Stomach (tissue), 9 donors: ENCODE results near the gene SNRNP48. TPM values are rescaled to one million over a fixed set of nuclear protein-coding genes. Genes with fewer than 3 reads are reported as not detected.

ENCODE experiments used
- DNase-seq, 2 donors: peaks; one replicate each; pipeline versions ENCODE4 v3.0.0 to v3.0.0-alpha.2; 2013 to 2019
- H3K27ac ChIP-seq, 5 donors: fragments of 200-600 bp in 4 of 5; sonication (generic) in 4 of 5; one replicate each; pipeline ENCODE4 v1.5.1; 2013 to 2019; ENCODE audit warnings: mild to moderate bottlenecking in 1 of 5, moderate library complexity in 1 of 5
- H3K27me3 ChIP-seq, 3 donors: fragments of 200-600 bp; sonication (generic); one replicate each; pipeline ENCODE4 v1.5.1; 2017 to 2019; ENCODE audit warnings: mixed run types in 1 of 3
- H3K36me3 ChIP-seq, 4 donors: fragments of 200-600 bp; sonication (generic); 1 replicate in 3 of 4; 2 replicates in 1 of 4; pipeline ENCODE4 v1.5.1; 2016 to 2019
- H3K4me1 ChIP-seq, 4 donors: fragments of 200-600 bp; sonication (generic); one replicate each; pipeline ENCODE4 v1.5.1; 2016 to 2019
- H3K4me3 ChIP-seq, 4 donors: fragments of 200-600 bp; sonication (generic) in 3 of 4; one replicate each; pipeline ENCODE4 v1.5.1; 2016 to 2019; ENCODE audit warnings: mild to moderate bottlenecking in 1 of 4
- H3K9me3 ChIP-seq, 4 donors: fragments of 200-600 bp; sonication (generic); one replicate each; pipeline ENCODE4 v1.5.1; 2016 to 2019
- CTCF ChIP-seq, 7 experiments: fragments of 450-650 bp in 4 of 7; fragments of 200-600 bp in 3 of 7; sonication (generic) in 3 of 7; IDR thresholded peaks; one replicate each; pipeline ENCODE4 v1.5.1; 2016 to 2019; ENCODE audit warnings: antibody characterized with exemption in 7 of 7, control low read depth in 2 of 7, mild to moderate bottlenecking in 1 of 7
- EP300 ChIP-seq: sonication (generic); formaldehyde crosslinking; IDR thresholded peaks from one replicate; pipeline ENCODE4 v1.6.1; 2017; ENCODE audit warnings: antibody characterized with exemption
- POLR2A ChIP-seq, 4 donors: fragments of 450-650 bp; IDR thresholded peaks; one replicate each; pipeline ENCODE4 v1.6.1; 2016; ENCODE audit warnings: antibody characterized with exemption in 4 of 4, control low read depth in 2 of 4, mild to moderate bottlenecking in 1 of 4, moderate library complexity in 1 of 4
- POLR2AphosphoS5 ChIP-seq, 3 donors: sonication (generic); formaldehyde crosslinking; IDR thresholded peaks; one replicate each; pipeline ENCODE4 v1.6.1; 2016; ENCODE audit warnings: antibody characterized with exemption in 3 of 3
- WGBS, 5 donors: extraction: QIAGEN DNeasy Blood & Tissue Kit in 3 of 5; methylation state at CpG; one replicate each; pipeline versions ENCODE4 v1.1.5 to v1.1.7; 2013 to 2018; 5-methylcytosine and 5-hydroxymethylcytosine counted together
- intact Hi-C: fragments of 100-400 bp; cut with DNase I; formaldehyde crosslinking; loops from one replicate; pipeline ENCODE4 v1.15.1; 2023; ENCODE audit warnings: low total_unique reads
- polyA plus RNA-seq, 3 donors: library from polyadenylated mRNA; stranded (reverse); fragments of 200-250 nt; gene quantifications; one replicate each; pipeline ENCODE4 v1.2.3, GENCODE V29; 2013
- total RNA-seq, 5 donors: library from RNA; depleted of rRNA; stranded (reverse); fragments of >200 nt; gene quantifications; one replicate each; pipeline versions ENCODE4 v1.1.0 to v1.2.3, GENCODE V29; 2014 to 2016
- donor health status: healthy with polysubstance abuse.
- donor health status: Bipolar disorder and iron deficiency.
- donor health status: healthy.

The SNRNP48 gene
- total and polyA plus RNA-seq, 8 donors = 5.1 to 138 (median 13.0) TPM

- WGBS, 5 donors = 88 to 94% (median 90%) methylated on average over 1 of the region's 1 CpG
- intact Hi-C loops = no loop called here
- Histone ChIP-seq H3K27ac (no peak overlapping the region), H3K36me3 (no peaks in the 10 kb centered on the region), H3K4me3 (no peak overlapping the region), H3K27me3 (no peaks in the 10 kb centered on the region), H3K4me1 (no peaks in the 10 kb centered on the region), H3K9me3 (no peaks in the 10 kb centered on the region)
- DNase-seq = no peak
- TF ChIP-seq POLR2AphosphoS5 (IDR thresholded peaks at IDR 0.05) (no peak), EP300 (no peak), CTCF (IDR thresholded peaks at IDR 0.05) (no peak), POLR2A (IDR thresholded peaks at IDR 0.05) (no peak)
Measured at GRCh38 chr6:7636151-7636550, 46.2 kb downstream of the SNRNP48 start.

DNA sequence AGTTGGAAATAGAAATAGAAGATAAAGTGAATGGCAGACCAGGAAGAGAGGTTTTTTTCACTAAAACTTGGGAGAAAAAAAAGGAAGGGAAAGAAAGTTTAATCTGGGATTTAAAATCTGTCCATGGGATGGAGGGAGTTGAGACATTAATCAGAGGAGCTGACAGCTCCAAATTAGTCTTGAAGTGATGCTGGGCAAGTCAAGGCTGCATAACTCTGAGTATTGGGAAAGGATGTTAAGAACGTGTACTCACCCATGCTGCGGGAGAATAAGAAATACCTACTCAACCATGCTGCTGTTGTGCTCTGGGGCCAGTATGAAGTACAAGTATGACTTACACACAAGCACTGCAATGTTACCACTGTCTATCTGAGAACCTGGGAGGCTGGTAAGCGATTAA is 47.5 kb downstream of the SNRNP48 start:
- intact Hi-C loops = no loop called here
- 76 to 91% (median 86%) methylated on average over 3 of the region's 3 CpGs for WGBS, 5 donors
- Histone ChIP-seq H3K4me3 (no peak overlapping the region), H3K4me1 (no peaks in the 10 kb centered on the region), H3K27me3 (no peaks in the 10 kb centered on the region), H3K36me3 (no peaks in the 10 kb centered on the region), H3K27ac (no peak overlapping the region), H3K9me3 (no peaks in the 10 kb centered on the region)
- TF ChIP-seq POLR2A (IDR thresholded peaks at IDR 0.05) = no peak
- TF ChIP-seq EP300 = no peak
- TF ChIP-seq CTCF (IDR thresholded peaks at IDR 0.05) = no peak
- no peak for TF ChIP-seq POLR2AphosphoS5 (IDR thresholded peaks at IDR 0.05)
- no peak for DNase-seq

- Histone ChIP-seq H3K4me1 (no peaks in the 10 kb centered on the region), H3K27me3 (no peaks in the 10 kb centered on the region), H3K9me3 (no peaks in the 10 kb centered on the region), H3K36me3 (no peaks in the 10 kb centered on the region), H3K4me3 (no peak overlapping the region), H3K27ac (no peak overlapping the region)
- WGBS, 5 donors = 91 to 96% (median 94%) methylated on average over 3 of the region's 3 CpGs
- intact Hi-C loops = no loop called here
- TF ChIP-seq CTCF (IDR thresholded peaks at IDR 0.05) (no peak), EP300 (no peak), POLR2A (IDR thresholded peaks at IDR 0.05) (no peak), POLR2AphosphoS5 (IDR thresholded peaks at IDR 0.05) (no peak)
- no peak for DNase-seq
Measured at GRCh38 chr6:7639427-7639826, 49.4 kb downstream of the SNRNP48 start.

DNA sequence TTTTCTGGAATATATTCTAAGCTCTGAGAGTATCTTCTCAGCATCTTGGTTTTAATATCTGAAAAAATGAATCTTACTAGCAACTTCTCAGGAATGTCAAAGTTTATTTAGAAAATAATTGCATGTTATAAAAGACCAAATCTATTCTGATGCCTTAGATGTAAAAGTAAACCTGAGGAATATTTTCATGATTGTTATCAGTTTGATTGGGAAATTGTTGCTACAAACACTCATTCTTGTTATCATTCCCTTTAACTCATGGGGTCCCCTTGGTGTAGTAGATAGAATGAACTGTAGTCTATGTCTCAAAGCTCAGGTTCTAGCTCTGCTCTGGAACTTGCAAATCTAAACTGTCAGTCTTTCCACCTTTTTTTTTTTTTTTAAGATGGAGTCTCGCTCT is 50.0 kb downstream of the SNRNP48 start:
- TF ChIP-seq EP300 (no peak), POLR2AphosphoS5 (IDR thresholded peaks at IDR 0.05) (no peak), CTCF (IDR thresholded peaks at IDR 0.05) (no peak), POLR2A (IDR thresholded peaks at IDR 0.05) (no peak)

More for the DNA sequence above, 50.0 kb downstream of the SNRNP48 start:
- H3K4me1 ChIP-seq = no peaks in the 10 kb centered on the region
- no peaks in the 10 kb centered on the region for H3K9me3 ChIP-seq
- intact Hi-C loops = no loop called here
- no peak overlapping the region for H3K27ac ChIP-seq
- no peak overlapping the region for H3K4me3 ChIP-seq
- no peaks in the 10 kb centered on the region for H3K36me3 ChIP-seq
- no peaks in the 10 kb centered on the region for H3K27me3 ChIP-seq
- no peak for DNase-seq
- 75 to 100% (median 93%) methylated on average over 1 of the region's 1 CpG for WGBS, 5 donors
